Pulmonary artery endothelial cell (primary cell): Measurements from ENCODE around the gene MYH3. TPM values are rescaled to one million over a fixed set of nuclear protein-coding genes. Genes with fewer than 3 reads are reported as not detected.
A peak's percentile ranks its signal among the peaks of the same experiment; 100 is the strongest.
"Not testable (repeated sequence)": the region's sequence is repeated elsewhere in the genome, so short reads cannot be mapped to it uniquely, and the experiment has no call there.

Experiments
- DNase-seq: peaks from one replicate; pipeline ENCODE4 v3.0.0-alpha.2; 2011; ENCODE audit warnings: low read depth, low spot score
- total RNA-seq: library from RNA; depleted of rRNA; stranded (reverse); fragments of >200 nt; gene quantifications from 2 replicates; pipeline ENCODE4 v1.2.3, GENCODE V29; 2014

MYH3 gene
- total RNA-seq: 0.07 and 0.71 TPM in 2 replicates

- no peak for DNase-seq
Measured at GRCh38 chr17:10657148-10657547, at the start of gene MYH3. MYH3 (minus strand) TSS chr17:10657309; CDS start chr17:10655064, 2,245 bp downstream.

GRCh38 chr17:10705727-10706126 lies 48.6 kb upstream of the MYH3 start:
- DNase-seq: no peak

- DNase-seq: no peak
Measured at GRCh38 chr17:10702574-10702973, 45.5 kb upstream of the MYH3 start.

GRCh38 chr17:10699856-10700255 lies 42.7 kb upstream of the MYH3 start:
- DNase-seq: no peak

- no peak for DNase-seq
Measured at GRCh38 chr17:10698096-10698818, 41.1 kb upstream of the MYH3 start.

GRCh38 chr17:10697092-10698081 lies 40.3 kb upstream of the MYH3 start, which contains the start of the genes ADPRM and SCO1:
ADPRM (plus strand) TSS chr17:10697594; CDS start chr17:10704927, 7,333 bp downstream.
SCO1 (minus strand) TSS chr17:10697533; CDS start chr17:10697507, 26 bp downstream.
- peak; percentile 83 for DNase-seq

GRCh38 chr17:10695875-10696407 lies 38.8 kb upstream of the MYH3 start:
- DNase-seq: not testable (repeated sequence)

GRCh38 chr17:10687499-10687898 lies 30.4 kb upstream of the MYH3 start:
- DNase-seq: no peak

GRCh38 chr17:10683853-10684252 lies 26.7 kb upstream of the MYH3 start:
- no peak for DNase-seq

GRCh38 chr17:10681866-10682446 lies 24.8 kb upstream of the MYH3 start:
- DNase-seq: no peak

GRCh38 chr17:10674704-10675103 lies 17.6 kb upstream of the MYH3 start:
- DNase-seq: no peak

GRCh38 chr17:10673312-10673711 lies 16.2 kb upstream of the MYH3 start:
- no peak for DNase-seq

- no peak for DNase-seq
Measured at GRCh38 chr17:10668775-10669174, 11.7 kb upstream of the MYH3 start.

- no peak for DNase-seq
Measured at GRCh38 chr17:10666906-10667305, 9.8 kb upstream of the MYH3 start.

GRCh38 chr17:10664571-10664970 lies 7.5 kb upstream of the MYH3 start:
- no peak for DNase-seq

- no peak for DNase-seq
Measured at GRCh38 chr17:10663231-10663630, 6.1 kb upstream of the MYH3 start.

- DNase-seq: no peak
Measured at GRCh38 chr17:10661437-10661836, 4.3 kb upstream of the MYH3 start.

- DNase-seq: no peak
Measured at GRCh38 chr17:10657879-10658278, 770 bp upstream of the MYH3 start.

GRCh38 chr17:10653987-10654386 lies 3.1 kb downstream of the MYH3 start:
- DNase-seq: no peak

- no peak for DNase-seq
Measured at GRCh38 chr17:10652984-10653659, 4.0 kb downstream of the MYH3 start.

GRCh38 chr17:10651927-10652326 lies 5.2 kb downstream of the MYH3 start:
- no peak for DNase-seq
